ENCODE measurements around the gene TNFRSF19.

- TF ChIP-seq POLR2A (IDR thresholded peaks at IDR 0.05) (no peak), CTCF (IDR thresholded peaks at IDR 0.05 in 4 of 5, conservative IDR thresholded peaks at IDR 0.05 in 1 of 5) (no peak)
Measured at GRCh38 chr13:23668562-23668961, 98.3 kb downstream of the TNFRSF19 start.
